Stimulated activated CD4-positive, alpha-beta T cell treated with anti-CD3 and anti-CD28 coated beads, Interleukin-1b, Interleukin-23, amount 100 ng/mL, for 48 hours (primary cell): ENCODE results near the gene XAGE5.
"Not testable (repeated sequence)": the region's sequence is repeated elsewhere in the genome, so short reads cannot be mapped to it uniquely, and the experiment has no call there.

ENCODE experiments used
- DNase-seq: peaks from one replicate; pipeline ENCODE4 v3.0.0-alpha.2; 2020

XAGE5 gene, protein sequence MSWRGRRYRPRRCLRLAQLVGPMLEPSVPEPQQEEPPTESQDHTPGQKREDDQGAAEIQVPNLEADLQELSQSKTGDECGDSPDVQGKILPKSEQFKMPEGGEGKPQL

GRCh38 chrX:52811065-52811625 lies at the start of gene XAGE5:
Gene XAGE5, plus strand, starts transcription at chrX:52811287. Its CDS starts 1,280 bp downstream, at chrX:52812567.
- no peak for DNase-seq

DNA sequence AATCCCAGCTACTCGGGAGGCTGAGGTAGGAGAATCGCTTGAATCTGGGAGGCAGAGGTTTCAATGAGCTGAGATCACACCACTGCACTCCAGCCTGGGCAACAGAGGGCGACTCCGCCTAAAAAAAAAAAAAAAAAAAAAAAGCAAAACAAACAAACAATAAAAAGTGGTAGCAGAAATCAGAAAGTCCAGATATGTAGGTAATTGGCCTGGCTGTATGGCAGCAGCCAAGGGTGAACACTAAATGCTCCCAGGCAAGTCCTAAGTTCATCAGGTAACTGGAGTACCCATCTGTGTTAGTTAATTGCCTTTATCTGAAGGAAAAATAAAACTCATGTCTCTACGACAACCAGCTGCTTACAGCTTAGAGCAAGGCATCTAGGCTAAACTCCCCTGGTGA lies 45.1 kb upstream of the XAGE5 start:
- DNase-seq = not testable (repeated sequence)

- not testable (repeated sequence) for DNase-seq
Measured at GRCh38 chrX:52773504-52773903, 37.6 kb upstream of the XAGE5 start.

- DNase-seq = not testable (repeated sequence)
Measured at GRCh38 chrX:52797327-52797726, 13.8 kb upstream of the XAGE5 start, which contains the start of gene SPANXN5. Gene SPANXN5, minus strand, starts transcription at chrX:52797427. Its CDS starts 79 bp downstream, at chrX:52797348.

- not testable (repeated sequence) for DNase-seq
Measured at GRCh38 chrX:52804876-52805275, 6.2 kb upstream of the XAGE5 start.

DNA sequence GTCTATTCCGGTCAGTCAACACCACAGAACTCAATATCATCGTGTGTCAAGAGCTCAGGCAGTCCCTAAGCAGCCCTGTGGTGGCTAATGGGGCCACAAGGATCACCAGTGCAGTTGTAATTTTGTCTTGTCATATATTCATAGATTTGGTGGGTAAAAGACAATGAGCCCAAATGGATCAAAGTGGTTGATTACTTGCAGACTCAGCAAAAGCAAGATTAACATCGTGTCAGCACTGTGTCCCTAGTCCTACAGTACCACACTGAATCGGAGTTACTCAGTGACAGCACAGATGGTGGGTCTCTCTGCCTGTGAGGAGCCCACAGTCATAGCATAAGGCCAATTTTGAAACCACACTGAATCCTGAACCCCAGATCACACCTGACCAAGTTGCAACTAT lies 8.7 kb downstream of the XAGE5 start:
- DNase-seq = no peak

GRCh38 chrX:52821079-52821760 lies 10.1 kb downstream of the XAGE5 start:
- no peak for DNase-seq

DNA sequence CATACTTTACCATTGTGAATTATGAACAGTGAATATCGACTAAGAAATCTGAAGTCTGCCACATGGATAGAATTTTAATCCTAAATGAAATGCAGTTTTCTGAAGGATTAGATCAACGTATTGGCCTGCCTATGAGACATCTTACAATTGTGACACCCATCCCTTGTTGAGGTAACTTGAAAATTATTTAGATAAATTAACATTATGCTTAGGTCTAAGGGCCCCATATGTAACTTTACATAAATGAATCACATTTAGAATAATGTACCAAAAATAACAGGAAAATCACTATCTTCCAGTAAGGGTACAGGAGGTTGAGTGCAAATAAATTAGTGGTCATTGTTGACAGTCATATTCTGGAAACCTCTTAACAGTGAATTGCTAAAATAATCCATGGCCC lies 13.5 kb downstream of the XAGE5 start:
- DNase-seq = no peak

GRCh38 chrX:52830551-52830950 lies 19.5 kb downstream of the XAGE5 start:
- no peak for DNase-seq

- no peak for DNase-seq
Measured at GRCh38 chrX:52839137-52839536, 28.1 kb downstream of the XAGE5 start.

- DNase-seq = not testable (repeated sequence)
Measured at GRCh38 chrX:52843619-52844018, 32.5 kb downstream of the XAGE5 start.

DNA sequence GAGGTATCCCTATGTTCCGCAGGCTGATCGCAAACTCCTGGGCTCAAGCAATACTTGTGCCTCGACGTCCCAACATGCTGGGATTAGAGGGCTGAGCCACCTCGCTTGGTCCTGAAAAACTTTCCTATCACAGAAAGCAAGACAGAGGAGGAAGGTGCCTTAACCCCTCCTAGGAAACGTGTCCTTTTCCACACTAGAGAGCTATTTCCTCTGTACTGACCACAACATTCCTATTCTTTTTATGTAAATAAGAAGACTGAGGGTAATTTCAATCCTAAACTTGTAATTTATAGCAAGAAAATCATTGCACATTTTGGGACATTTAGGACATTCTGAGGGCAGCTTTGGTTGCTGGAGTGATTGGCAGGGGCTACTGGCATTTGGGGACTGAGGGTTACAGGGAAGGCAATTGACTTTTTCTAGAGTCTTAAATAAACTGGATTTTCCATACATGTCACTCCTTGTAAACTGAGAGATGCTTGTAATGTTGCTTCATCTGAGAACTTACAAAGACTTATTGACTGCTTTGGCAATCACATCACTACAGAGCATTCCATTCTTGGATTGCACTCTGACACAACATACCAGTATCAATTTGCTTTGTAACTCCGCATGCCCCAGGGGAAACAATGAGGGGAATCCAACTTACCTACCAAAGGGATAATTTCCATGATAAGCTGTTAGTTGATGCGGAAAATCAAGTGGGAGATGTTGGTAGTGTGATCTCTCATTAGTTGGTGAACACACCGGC lies 41.2 kb downstream of the XAGE5 start:
- DNase-seq = no peak

DNA sequence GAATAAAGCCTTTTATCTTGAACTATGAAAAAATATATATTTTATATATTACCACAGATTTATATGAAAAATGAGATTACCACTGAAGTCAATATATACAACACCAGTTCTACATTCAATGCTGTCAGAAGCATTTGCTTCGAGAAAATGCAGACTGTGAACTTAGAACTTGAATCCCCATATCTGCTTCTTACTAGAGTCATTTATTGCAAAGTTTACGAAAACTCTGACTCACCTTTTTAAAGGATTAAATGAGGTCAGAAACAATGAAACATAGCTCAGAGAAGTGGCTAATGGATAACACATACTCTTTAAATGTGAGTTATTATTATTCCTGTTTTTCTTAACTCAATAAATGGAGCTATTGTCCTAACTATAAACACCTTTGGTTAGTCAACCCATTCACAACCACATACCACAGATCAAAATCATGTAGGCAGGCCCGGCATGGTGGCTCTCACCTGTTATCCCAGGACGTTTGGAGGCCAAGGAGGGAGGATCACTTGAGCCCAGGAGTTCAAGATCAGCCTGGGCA lies 46.0 kb downstream of the XAGE5 start:
- DNase-seq = not testable (repeated sequence)

- no peak for DNase-seq
Measured at GRCh38 chrX:52865343-52865998, 54.4 kb downstream of the XAGE5 start.
